NT2/D1 (cell line): ENCODE measurements around the gene PCOLCE2.

Experiments
- SUZ12 ChIP-seq: IDR thresholded peaks from 2 replicates; pipeline ENCODE4 v1.6.1; 2011; ENCODE audit not compliant: insufficient read length, insufficient read depth; ENCODE audit errors: extremely low read depth
- YY1 ChIP-seq: IDR thresholded peaks from 2 replicates; pipeline ENCODE4 v1.6.1; 2011; ENCODE audit not compliant: insufficient read length, insufficient read depth

DNA sequence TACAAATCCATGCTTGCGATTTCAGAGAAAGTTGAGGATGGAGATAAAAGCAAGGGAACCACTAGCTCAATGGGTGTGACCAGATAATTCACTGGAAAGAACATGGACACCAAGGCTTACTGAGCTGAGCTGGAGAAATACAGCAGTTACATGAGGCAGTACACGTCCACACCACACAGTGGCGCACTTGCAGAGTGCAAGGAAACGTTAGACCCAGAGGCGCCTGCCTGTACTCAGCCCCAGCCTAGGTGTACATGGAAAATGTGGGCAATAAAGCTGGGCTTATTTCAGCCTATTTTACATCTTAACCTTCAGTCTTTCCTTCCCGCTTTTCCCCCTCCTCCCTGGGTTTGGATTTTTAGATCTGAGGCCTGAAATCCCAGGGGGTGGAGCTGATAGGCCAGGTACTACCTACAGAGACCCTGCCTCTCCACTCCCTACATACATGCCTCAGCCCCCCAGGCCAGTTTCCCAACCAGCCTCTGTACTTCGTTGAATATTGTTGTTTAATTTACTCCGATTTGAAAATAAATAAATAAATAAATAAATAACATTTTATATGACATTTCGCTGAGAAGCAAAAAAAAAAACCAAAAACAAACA lies 60.1 kb downstream of the PCOLCE2 start:
- TF ChIP-seq SUZ12 (no peak), YY1 (no peak)
